ENCODE data around the gene HSPA9. TPM values are rescaled to one million over a fixed set of nuclear protein-coding genes. Genes with fewer than 3 reads are reported as not detected.
A peak's percentile ranks its signal among the peaks of the same experiment; 100 is the strongest.

Gene HSPA9
- total and polyA plus RNA-seq, 2 of the 13 experiments (the other 11 are each of a cell fraction or from before 2014, with no cell fraction given), result 165 to 478 TPM

DNA sequence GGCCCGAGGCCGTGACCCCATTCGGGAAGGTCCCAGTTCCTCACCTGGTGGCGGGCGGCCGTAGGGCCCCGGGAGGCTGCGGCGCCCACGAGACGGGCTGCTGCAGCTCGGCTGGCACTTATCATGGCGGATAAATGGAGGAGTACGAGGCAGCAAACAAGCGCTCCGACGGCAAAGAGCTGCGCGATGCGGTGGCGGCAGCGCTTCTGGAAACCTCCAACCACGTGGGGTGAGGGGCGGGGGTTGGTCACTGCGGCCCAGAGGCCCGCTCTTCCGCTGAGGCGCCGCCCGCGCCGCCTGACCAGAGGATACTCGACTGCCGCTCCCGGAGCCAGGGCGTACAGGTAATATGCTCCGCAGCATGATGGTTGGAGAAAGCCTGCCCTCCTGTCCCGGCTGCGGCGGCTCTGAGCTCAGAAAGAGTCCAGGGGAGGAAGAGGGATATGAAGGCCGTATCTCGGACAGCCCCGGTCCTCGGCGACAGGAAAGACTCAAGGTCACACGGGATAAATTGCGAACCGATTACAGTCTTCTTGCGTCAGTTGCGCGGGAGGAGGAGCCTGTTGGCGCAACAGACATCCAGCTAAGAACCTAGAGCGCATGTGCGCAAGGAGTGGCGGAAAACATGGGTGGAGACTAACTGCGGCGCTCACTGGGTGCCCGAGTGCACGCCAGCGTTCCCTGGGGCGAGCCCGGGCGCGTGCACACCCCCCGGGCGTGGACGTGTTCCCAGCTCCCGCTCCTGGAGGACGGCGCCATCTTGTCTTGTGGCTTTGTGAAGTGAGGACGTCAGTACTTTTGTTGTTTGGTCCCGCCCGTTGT is at the start of gene HSPA9 (continued):
- TF ChIP-seq BRD4 (CRISPR knock-in tag; IDR thresholded peaks at IDR 0.05), result peak; percentile 69
- peak; percentile 85 for TF ChIP-seq CREM (IDR thresholded peaks at IDR 0.05)
- no peak for TF ChIP-seq CREM (CRISPR knock-in tag; IDR thresholded peaks at IDR 0.05)
- TF ChIP-seq, protein P1, sequence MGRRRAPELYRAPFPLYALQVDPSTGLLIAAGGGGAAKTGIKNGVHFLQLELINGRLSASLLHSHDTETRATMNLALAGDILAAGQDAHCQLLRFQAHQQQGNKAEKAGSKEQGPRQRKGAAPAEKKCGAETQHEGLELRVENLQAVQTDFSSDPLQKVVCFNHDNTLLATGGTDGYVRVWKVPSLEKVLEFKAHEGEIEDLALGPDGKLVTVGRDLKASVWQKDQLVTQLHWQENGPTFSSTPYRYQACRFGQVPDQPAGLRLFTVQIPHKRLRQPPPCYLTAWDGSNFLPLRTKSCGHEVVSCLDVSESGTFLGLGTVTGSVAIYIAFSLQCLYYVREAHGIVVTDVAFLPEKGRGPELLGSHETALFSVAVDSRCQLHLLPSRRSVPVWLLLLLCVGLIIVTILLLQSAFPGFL (CRISPR knock-in tag; IDR thresholded peaks at IDR 0.05), result peak; percentile 2; the same call in 1 of the 2 replicates
- peak; percentile 70; the same call in 1 of the 2 replicates for TF ChIP-seq GLI4 (CRISPR knock-in tag; IDR thresholded peaks at IDR 0.05; ENCODE audit: borderline replicate concordance)
- peak; percentile 36; the same call in 1 of the 2 replicates for TF ChIP-seq ZBTB20 (CRISPR knock-in tag; IDR thresholded peaks at IDR 0.05; ENCODE audit: borderline replicate concordance, low read depth)
- TF ChIP-seq, protein P2, sequence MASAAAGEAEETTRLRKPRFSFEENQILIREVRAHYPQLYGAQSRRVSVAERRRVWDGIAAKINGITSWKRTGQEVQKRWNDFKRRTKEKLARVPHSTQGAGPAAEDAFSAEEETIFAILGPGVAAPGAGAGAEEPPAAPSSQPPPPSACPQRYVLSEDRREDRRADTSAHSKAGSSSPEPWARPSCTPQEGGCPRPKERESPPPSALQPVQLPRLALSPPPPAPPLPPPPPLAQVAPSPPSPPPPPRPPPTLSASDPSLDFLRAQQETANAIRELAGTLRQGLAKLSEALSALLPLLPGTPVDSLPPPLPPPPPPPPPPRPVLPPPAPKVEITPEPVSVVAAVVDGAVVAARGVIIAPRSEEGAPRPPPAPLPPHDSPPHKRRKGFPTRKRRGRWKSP (CRISPR knock-in tag; IDR thresholded peaks at IDR 0.05), result peak; percentile 94
- TF ChIP-seq ZMYM2 (CRISPR knock-in tag; IDR thresholded peaks at IDR 0.05), result no peak
- peak; percentile 65 for TF ChIP-seq XRCC5 (optimal IDR thresholded peaks at IDR 0.05; ENCODE audit: low read length)
- peak; percentile 64 for TF ChIP-seq ZNF264 (CRISPR knock-in tag; IDR thresholded peaks at IDR 0.05)
- peak; percentile 81 for TF ChIP-seq DR1 (CRISPR knock-in tag; IDR thresholded peaks at IDR 0.05)
- TF ChIP-seq TEAD3 (CRISPR knock-in tag; optimal IDR thresholded peaks at IDR 0.05; ENCODE audit: borderline replicate concordance), result peak; percentile 26
- TF ChIP-seq, protein P3, sequence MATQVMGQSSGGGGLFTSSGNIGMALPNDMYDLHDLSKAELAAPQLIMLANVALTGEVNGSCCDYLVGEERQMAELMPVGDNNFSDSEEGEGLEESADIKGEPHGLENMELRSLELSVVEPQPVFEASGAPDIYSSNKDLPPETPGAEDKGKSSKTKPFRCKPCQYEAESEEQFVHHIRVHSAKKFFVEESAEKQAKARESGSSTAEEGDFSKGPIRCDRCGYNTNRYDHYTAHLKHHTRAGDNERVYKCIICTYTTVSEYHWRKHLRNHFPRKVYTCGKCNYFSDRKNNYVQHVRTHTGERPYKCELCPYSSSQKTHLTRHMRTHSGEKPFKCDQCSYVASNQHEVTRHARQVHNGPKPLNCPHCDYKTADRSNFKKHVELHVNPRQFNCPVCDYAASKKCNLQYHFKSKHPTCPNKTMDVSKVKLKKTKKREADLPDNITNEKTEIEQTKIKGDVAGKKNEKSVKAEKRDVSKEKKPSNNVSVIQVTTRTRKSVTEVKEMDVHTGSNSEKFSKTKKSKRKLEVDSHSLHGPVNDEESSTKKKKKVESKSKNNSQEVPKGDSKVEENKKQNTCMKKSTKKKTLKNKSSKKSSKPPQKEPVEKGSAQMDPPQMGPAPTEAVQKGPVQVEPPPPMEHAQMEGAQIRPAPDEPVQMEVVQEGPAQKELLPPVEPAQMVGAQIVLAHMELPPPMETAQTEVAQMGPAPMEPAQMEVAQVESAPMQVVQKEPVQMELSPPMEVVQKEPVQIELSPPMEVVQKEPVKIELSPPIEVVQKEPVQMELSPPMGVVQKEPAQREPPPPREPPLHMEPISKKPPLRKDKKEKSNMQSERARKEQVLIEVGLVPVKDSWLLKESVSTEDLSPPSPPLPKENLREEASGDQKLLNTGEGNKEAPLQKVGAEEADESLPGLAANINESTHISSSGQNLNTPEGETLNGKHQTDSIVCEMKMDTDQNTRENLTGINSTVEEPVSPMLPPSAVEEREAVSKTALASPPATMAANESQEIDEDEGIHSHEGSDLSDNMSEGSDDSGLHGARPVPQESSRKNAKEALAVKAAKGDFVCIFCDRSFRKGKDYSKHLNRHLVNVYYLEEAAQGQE (IDR thresholded peaks at IDR 0.05; ENCODE audit: borderline replicate concordance in 1 of 2, low read depth in 1 of 2, low read length in 2 of 2), result peak in 1 of 2 experiments; percentile 66; a peak in 1 of 4 replicates
- TF ChIP-seq ZFP36 (IDR thresholded peaks at IDR 0.05; ENCODE audit: borderline replicate concordance, low read depth, low read length, partially characterized antibody), result no peak
- TF ChIP-seq, protein P4, sequence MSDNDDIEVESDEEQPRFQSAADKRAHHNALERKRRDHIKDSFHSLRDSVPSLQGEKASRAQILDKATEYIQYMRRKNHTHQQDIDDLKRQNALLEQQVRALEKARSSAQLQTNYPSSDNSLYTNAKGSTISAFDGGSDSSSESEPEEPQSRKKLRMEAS (IDR thresholded peaks at IDR 0.05), result peak; percentile 99
- TF ChIP-seq SP140L (CRISPR knock-in tag; IDR thresholded peaks at IDR 0.05; ENCODE audit: borderline replicate concordance), result 0 out of 2 replicates have a peak, but pooled peaks have one; percentile 48
- peak; percentile 42; the same call in 1 of the 2 replicates for TF ChIP-seq LCORL (IDR thresholded peaks at IDR 0.05)
- peak; percentile 68 for TF ChIP-seq LCORL (CRISPR knock-in tag; IDR thresholded peaks at IDR 0.05)
- no peak; the same call in 1 of the 2 replicates for TF ChIP-seq MIER3 (CRISPR knock-in tag; IDR thresholded peaks at IDR 0.05; ENCODE audit: borderline replicate concordance)
- peak; percentile 90 for TF ChIP-seq THAP11 (CRISPR knock-in tag; IDR thresholded peaks at IDR 0.05)
- TF ChIP-seq, protein P5, sequence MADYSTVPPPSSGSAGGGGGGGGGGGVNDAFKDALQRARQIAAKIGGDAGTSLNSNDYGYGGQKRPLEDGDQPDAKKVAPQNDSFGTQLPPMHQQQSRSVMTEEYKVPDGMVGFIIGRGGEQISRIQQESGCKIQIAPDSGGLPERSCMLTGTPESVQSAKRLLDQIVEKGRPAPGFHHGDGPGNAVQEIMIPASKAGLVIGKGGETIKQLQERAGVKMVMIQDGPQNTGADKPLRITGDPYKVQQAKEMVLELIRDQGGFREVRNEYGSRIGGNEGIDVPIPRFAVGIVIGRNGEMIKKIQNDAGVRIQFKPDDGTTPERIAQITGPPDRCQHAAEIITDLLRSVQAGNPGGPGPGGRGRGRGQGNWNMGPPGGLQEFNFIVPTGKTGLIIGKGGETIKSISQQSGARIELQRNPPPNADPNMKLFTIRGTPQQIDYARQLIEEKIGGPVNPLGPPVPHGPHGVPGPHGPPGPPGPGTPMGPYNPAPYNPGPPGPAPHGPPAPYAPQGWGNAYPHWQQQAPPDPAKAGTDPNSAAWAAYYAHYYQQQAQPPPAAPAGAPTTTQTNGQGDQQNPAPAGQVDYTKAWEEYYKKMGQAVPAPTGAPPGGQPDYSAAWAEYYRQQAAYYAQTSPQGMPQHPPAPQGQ (CRISPR knock-in tag; IDR thresholded peaks at IDR 0.05; ENCODE audit: borderline replicate concordance), result no peak
- TF ChIP-seq PCBP2 (optimal IDR thresholded peaks at IDR 0.05; ENCODE audit: low read depth, low read length, poor library complexity, severe bottlenecking), result no peak
